GM12864 (cell line): ENCODE results near the gene DUSP22.

Experiments used
- DNase-seq: peaks from one replicate; pipeline ENCODE4 v3.0.0-alpha.2; 2011; ENCODE audit warnings: low read depth
- H3K4me3 ChIP-seq: 2 replicates; pipeline ENCODE4 v1.5.1; 2011; ENCODE audit warnings: mild to moderate bottlenecking, low read depth, low read length, control low read depth
- TF ChIP-seq, protein P1 (sequence below): IDR thresholded peaks from 2 replicates; pipeline ENCODE4 v1.5.1; 2011; ENCODE audit warnings: low read depth, mild to moderate bottlenecking, moderate library complexity, low read length, control low read depth, inconsistent platforms; ENCODE audit errors: missing control alignments

DUSP22 gene

GRCh38 chr6:303263-303662, 11.0 kb downstream of the DUSP22 start:
- DNase-seq, result no peak
- TF ChIP-seq, protein P1, sequence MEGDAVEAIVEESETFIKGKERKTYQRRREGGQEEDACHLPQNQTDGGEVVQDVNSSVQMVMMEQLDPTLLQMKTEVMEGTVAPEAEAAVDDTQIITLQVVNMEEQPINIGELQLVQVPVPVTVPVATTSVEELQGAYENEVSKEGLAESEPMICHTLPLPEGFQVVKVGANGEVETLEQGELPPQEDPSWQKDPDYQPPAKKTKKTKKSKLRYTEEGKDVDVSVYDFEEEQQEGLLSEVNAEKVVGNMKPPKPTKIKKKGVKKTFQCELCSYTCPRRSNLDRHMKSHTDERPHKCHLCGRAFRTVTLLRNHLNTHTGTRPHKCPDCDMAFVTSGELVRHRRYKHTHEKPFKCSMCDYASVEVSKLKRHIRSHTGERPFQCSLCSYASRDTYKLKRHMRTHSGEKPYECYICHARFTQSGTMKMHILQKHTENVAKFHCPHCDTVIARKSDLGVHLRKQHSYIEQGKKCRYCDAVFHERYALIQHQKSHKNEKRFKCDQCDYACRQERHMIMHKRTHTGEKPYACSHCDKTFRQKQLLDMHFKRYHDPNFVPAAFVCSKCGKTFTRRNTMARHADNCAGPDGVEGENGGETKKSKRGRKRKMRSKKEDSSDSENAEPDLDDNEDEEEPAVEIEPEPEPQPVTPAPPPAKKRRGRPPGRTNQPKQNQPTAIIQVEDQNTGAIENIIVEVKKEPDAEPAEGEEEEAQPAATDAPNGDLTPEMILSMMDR, result no peak
- no peak overlapping the region for H3K4me3 ChIP-seq

- no peak overlapping the region for H3K4me3 ChIP-seq
- TF ChIP-seq, protein P1, result peak; percentile 45
- no peak for DNase-seq
Observed at GRCh38 chr6:303948-304558, 11.8 kb downstream of the DUSP22 start.

GRCh38 chr6:304833-305370, 12.6 kb downstream of the DUSP22 start:
- no peak for DNase-seq
- TF ChIP-seq, protein P1, result no peak
- no peak overlapping the region for H3K4me3 ChIP-seq

DNA sequence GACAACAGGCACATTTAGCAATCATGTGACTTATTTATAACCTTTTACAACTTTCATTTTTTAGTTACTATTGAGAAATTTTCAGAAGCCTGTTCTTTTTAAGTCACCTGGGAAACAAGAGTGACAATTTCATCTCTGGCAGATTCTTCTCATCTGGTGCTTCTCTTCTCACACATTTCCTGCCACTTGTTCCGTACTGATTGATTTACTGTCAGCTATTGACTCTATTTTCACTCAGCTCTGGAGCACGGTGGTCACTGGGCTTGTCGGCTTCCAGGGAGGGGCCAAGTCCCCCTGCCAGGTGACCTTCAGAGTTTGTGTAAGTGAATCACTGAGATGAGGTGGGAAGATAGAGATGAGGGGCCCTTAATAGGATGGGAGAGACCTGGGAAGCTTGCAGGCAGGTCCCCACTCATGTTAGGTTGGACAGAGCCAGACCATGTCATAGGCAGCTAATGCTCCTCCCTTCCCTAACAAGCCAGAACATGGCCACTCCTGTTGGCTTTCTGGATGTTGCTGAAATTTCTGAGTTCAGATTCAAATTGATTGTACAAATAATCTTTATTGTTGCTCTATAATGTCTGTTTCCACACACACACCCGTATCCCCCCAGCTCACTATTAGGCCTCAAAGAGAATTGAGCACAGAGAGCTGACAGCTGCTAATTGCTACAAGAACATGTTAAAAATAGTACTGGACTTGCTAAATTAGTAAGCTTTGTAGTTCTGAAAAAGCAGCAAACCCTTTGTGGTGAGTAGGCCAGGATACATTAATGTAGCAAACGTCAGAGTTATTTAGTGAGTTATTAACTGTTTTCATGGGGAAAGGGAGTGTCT, 13.3 kb downstream of the DUSP22 start:
- peak overlapping the region; percentile 2 for H3K4me3 ChIP-seq
- TF ChIP-seq, protein P1, result no peak
- DNase-seq, result no peak

DNA sequence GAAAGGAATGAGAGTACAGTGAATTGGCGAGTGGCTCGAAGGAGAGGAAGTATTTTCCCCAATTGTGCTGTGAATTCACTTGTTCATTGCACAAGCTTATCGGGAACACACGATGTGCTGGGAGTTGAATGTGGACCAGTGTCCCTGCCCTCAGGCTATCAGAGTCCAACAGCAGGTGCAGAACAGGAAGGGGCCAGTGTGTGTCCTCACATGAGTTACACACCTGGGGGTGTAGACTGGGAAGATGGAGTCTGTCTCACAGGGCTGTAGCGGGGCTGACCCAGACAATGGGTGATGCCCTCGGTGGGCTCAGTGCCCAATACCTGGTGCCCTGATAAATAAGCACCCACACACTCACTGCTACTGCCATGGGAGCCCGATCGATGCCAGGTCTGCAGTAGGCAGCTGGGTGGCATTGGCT, 14.4 kb downstream of the DUSP22 start:
- H3K4me3 ChIP-seq, result no peak overlapping the region
- DNase-seq, result no peak
- TF ChIP-seq, protein P1, result no peak

GRCh38 chr6:307065-307814, 15.0 kb downstream of the DUSP22 start:
- no peak overlapping the region for H3K4me3 ChIP-seq
- TF ChIP-seq, protein P1, result no peak
- no peak for DNase-seq
